ENCODE measurements around the gene NRCAM.
A peak's percentile ranks its signal among the peaks of the same experiment; 100 is the strongest.

Gene NRCAM

DNA sequence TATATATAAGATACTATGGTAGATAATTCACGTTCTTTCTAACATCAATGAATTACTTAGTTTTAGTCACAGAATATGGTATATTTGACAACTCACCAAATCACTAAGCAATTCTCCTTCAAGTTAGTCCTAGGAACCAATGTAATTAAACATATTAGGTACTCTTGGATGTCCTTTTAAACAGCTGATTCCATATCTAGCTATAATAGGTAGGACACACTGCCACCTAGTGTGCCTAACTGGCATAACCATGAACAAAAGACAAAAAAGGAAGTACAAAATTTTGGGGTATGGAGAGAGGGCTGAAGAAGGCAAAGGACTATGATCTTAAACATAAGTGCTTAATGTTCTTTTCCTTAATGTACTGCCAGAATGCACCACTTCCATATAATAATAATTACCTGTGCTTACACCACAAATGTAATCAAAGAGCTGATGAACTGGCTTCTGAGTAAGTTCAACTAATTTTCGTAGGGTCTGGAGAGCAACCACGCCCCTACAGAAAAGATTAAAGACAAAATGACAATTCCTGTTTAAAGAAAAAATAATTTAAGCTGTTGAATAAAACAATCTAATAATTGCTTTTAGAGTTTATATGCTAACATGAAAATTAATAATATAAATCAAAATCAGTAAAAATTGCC is 41.0 kb upstream of the NRCAM start:
- Histone ChIP-seq H3K4me2 (ENCODE audit: low read length) (no peak overlapping the region), H2AFZ (peak overlapping the region; percentile 2), H3K27me3 (ENCODE audit: control insufficient read depth, insufficient read depth, low read length) (no peaks in the 10 kb centered on the region), H3K9me3 (ENCODE audit: control insufficient read depth, low read length) (no peaks in the 10 kb centered on the region), H3K9ac (no peak overlapping the region), H3K27ac (no peak overlapping the region), H3K4me1 (no peaks in the 10 kb centered on the region), H3K79me2 (peaks cover 8% of the 10 kb centered on the region), H3K4me3 (ENCODE audit: low read depth, low read length) (no peak overlapping the region), H3K36me3 (ENCODE audit: control insufficient read depth, insufficient read depth, low read length) (no peaks in the 10 kb centered on the region)
- TF ChIP-seq, protein P1, sequence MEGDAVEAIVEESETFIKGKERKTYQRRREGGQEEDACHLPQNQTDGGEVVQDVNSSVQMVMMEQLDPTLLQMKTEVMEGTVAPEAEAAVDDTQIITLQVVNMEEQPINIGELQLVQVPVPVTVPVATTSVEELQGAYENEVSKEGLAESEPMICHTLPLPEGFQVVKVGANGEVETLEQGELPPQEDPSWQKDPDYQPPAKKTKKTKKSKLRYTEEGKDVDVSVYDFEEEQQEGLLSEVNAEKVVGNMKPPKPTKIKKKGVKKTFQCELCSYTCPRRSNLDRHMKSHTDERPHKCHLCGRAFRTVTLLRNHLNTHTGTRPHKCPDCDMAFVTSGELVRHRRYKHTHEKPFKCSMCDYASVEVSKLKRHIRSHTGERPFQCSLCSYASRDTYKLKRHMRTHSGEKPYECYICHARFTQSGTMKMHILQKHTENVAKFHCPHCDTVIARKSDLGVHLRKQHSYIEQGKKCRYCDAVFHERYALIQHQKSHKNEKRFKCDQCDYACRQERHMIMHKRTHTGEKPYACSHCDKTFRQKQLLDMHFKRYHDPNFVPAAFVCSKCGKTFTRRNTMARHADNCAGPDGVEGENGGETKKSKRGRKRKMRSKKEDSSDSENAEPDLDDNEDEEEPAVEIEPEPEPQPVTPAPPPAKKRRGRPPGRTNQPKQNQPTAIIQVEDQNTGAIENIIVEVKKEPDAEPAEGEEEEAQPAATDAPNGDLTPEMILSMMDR (IDR thresholded peaks at IDR 0.05), result peak; percentile 87

DNA sequence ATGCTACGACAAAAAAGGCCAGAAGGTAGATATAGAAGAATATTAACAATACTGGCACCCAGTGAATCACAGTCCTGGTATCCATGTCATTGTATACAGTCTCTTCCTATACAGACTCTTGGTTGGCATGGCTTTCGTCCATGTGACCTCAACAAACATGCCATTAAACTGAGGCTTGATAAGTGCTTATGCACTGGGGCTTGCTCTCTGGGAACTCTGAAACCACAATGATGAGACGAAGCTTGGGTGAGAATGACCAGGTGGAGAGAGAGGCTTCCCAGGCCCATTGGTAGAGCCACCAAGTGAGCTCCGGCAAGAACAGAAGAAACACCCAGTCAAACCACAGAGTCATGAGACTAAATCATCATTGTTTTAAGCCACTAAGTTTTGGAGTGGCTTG is 36.5 kb upstream of the NRCAM start:
- no peak overlapping the region for H3K27ac ChIP-seq

GRCh38 chr7:108488768-108489538 is 32.7 kb upstream of the NRCAM start:
- Histone ChIP-seq H3K36me3 (ENCODE audit: control insufficient read depth, insufficient read depth, low read length) (no peaks in the 10 kb centered on the region), H3K4me3 (ENCODE audit: low read depth, low read length) (no peak overlapping the region), H3K27me3 (ENCODE audit: control insufficient read depth, insufficient read depth, low read length) (no peaks in the 10 kb centered on the region), H3K4me1 (no peaks in the 10 kb centered on the region), H2AFZ (no peak overlapping the region), H3K79me2 (peaks cover 3% of the 10 kb centered on the region), H3K9ac (no peak overlapping the region), H3K9me3 (ENCODE audit: control insufficient read depth, low read length) (no peaks in the 10 kb centered on the region), H3K4me2 (ENCODE audit: low read length) (no peak overlapping the region), H3K27ac (no peak overlapping the region)
- TF ChIP-seq, protein P1 (IDR thresholded peaks at IDR 0.05), result no peak

More for the DNA sequence above, 36.5 kb upstream of the NRCAM start:
- TF ChIP-seq, protein P1 (IDR thresholded peaks at IDR 0.05), result no peak
- H3K27me3 ChIP-seq (ENCODE audit: control insufficient read depth, insufficient read depth, low read length), result no peaks in the 10 kb centered on the region
- H2AFZ ChIP-seq, result no peak overlapping the region
- H3K4me2 ChIP-seq (ENCODE audit: low read length), result no peak overlapping the region
- H3K79me2 ChIP-seq, result peaks cover 3% of the 10 kb centered on the region
- H3K4me1 ChIP-seq, result no peaks in the 10 kb centered on the region
- no peak overlapping the region for H3K4me3 ChIP-seq (ENCODE audit: low read depth, low read length)
- H3K9me3 ChIP-seq (ENCODE audit: control insufficient read depth, low read length), result no peaks in the 10 kb centered on the region
- no peaks in the 10 kb centered on the region for H3K36me3 ChIP-seq (ENCODE audit: control insufficient read depth, insufficient read depth, low read length)
- no peak overlapping the region for H3K9ac ChIP-seq

DNA sequence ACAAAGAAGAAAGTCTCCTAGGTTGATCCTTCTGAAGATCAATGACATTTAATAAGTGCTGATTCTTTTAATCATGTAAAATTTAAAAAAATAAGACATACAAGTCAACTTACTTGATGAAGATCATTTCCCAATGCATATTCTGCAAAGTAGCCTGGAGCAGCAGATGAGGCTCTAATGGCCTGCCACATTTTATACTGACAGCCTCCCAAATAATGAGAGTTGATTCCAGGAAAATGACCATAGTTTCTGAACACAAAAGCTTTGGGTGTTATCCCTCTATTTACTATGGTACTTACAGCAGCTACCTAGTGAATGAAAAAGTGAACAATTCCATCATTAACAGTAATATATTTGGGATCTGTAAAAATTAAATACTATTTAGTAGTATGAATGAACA is 31.4 kb upstream of the NRCAM start:
- no peaks in the 10 kb centered on the region for H3K27me3 ChIP-seq (ENCODE audit: control insufficient read depth, insufficient read depth, low read length)
- no peaks in the 10 kb centered on the region for H3K9me3 ChIP-seq (ENCODE audit: control insufficient read depth, low read length)
- no peak overlapping the region for H3K27ac ChIP-seq
- H3K9ac ChIP-seq, result no peak overlapping the region
- peaks cover under 1% of the 10 kb centered on the region for H3K79me2 ChIP-seq
- no peak overlapping the region for H3K4me2 ChIP-seq (ENCODE audit: low read length)
- no peaks in the 10 kb centered on the region for H3K36me3 ChIP-seq (ENCODE audit: control insufficient read depth, insufficient read depth, low read length)
- no peaks in the 10 kb centered on the region for H3K4me1 ChIP-seq
- TF ChIP-seq, protein P1 (IDR thresholded peaks at IDR 0.05), result no peak
- H2AFZ ChIP-seq, result no peak overlapping the region
- H3K4me3 ChIP-seq (ENCODE audit: low read depth, low read length), result no peak overlapping the region

All from parathyroid adenoma (tissue), 2 donors.